ENCODE data around the gene CLDN4.
"Not testable (repeated sequence)": the region's sequence is repeated elsewhere in the genome, so short reads cannot be mapped to it uniquely, and the experiment has no call there.

Gene CLDN4

GRCh38 chr7:73830681-73831583, at the start of gene CLDN4:
TSS of gene CLDN4 (plus strand) at chr7:73830996. CDS start at chr7:73831202, 206 bp downstream.
- peak; percentile 62 for DNase-seq (ENCODE audit: low read depth, low spot score)

- DNase-seq (ENCODE audit: low read depth, low spot score) = no peak
Measured at GRCh38 chr7:73786588-73786987, 44.2 kb upstream of the CLDN4 start.

GRCh38 chr7:73787786-73788048, 43.1 kb upstream of the CLDN4 start:
- not testable (repeated sequence) for DNase-seq (ENCODE audit: low read depth, low spot score)

- no peak for DNase-seq (ENCODE audit: low read depth, low spot score)
Measured at GRCh38 chr7:73789051-73789450, 41.7 kb upstream of the CLDN4 start.

GRCh38 chr7:73791170-73791690, 39.6 kb upstream of the CLDN4 start:
- DNase-seq (ENCODE audit: low read depth, low spot score) = not testable (repeated sequence)

- not testable (repeated sequence) for DNase-seq (ENCODE audit: low read depth, low spot score)
Measured at GRCh38 chr7:73795188-73795587, 35.6 kb upstream of the CLDN4 start.

- not testable (repeated sequence) for DNase-seq (ENCODE audit: low read depth, low spot score)
Measured at GRCh38 chr7:73796656-73797055, 34.1 kb upstream of the CLDN4 start.

- not testable (repeated sequence) for DNase-seq (ENCODE audit: low read depth, low spot score)
Measured at GRCh38 chr7:73797176-73797575, 33.6 kb upstream of the CLDN4 start.

GRCh38 chr7:73799282-73800141, 31.3 kb upstream of the CLDN4 start:
- DNase-seq (ENCODE audit: low read depth, low spot score) = no peak

- no peak for DNase-seq (ENCODE audit: low read depth, low spot score)
Measured at GRCh38 chr7:73801577-73801976, 29.2 kb upstream of the CLDN4 start.

- DNase-seq (ENCODE audit: low read depth, low spot score) = no peak
Measured at GRCh38 chr7:73802459-73802858, 28.3 kb upstream of the CLDN4 start.

GRCh38 chr7:73809467-73809951, 21.3 kb upstream of the CLDN4 start:
- DNase-seq (ENCODE audit: low read depth, low spot score) = no peak

- DNase-seq (ENCODE audit: low read depth, low spot score) = no peak
Measured at GRCh38 chr7:73810998-73811360, 19.8 kb upstream of the CLDN4 start.

GRCh38 chr7:73811760-73812168, 19.0 kb upstream of the CLDN4 start:
- peak; percentile 69 for DNase-seq (ENCODE audit: low read depth, low spot score)

- DNase-seq (ENCODE audit: low read depth, low spot score) = no peak
Measured at GRCh38 chr7:73812996-73813395, 17.8 kb upstream of the CLDN4 start.

GRCh38 chr7:73815436-73815835, 15.4 kb upstream of the CLDN4 start:
- DNase-seq (ENCODE audit: low read depth, low spot score) = no peak

- DNase-seq (ENCODE audit: low read depth, low spot score) = no peak
Measured at GRCh38 chr7:73817121-73817520, 13.7 kb upstream of the CLDN4 start.

GRCh38 chr7:73820013-73820412, 10.8 kb upstream of the CLDN4 start:
- DNase-seq (ENCODE audit: low read depth, low spot score) = no peak

GRCh38 chr7:73821597-73822285, 9.1 kb upstream of the CLDN4 start:
- not testable (repeated sequence) for DNase-seq (ENCODE audit: low read depth, low spot score)

GRCh38 chr7:73822319-73823173, 8.2 kb upstream of the CLDN4 start:
- DNase-seq (ENCODE audit: low read depth, low spot score) = peak; percentile 79

- no peak for DNase-seq (ENCODE audit: low read depth, low spot score)
Measured at GRCh38 chr7:73823257-73823656, 7.5 kb upstream of the CLDN4 start.
